HCT116 (cell line): ENCODE measurements around the gene PHC1. TPM values are rescaled to one million over a fixed set of nuclear protein-coding genes. Genes with fewer than 3 reads are reported as not detected.

Source experiments
- ATAC-seq: fragments of 200-7000 bp; cut with Tn5 transposase; 2 replicates; pipeline ENCODE4 v1.9.1; 2020; ENCODE audit warnings: mild to moderate bottlenecking, moderate library complexity
- BruUV-seq: library from RNA; stranded (reverse); fragments of 400-500 nt; replicated peaks from 2 replicates; lab custom pipeline; 2021; lab: Mats Ljungman, UMichigan
- CTCF ChIA-PET: fragments of 300-600 bp; sonication (Branson Sonifier 250); formaldehyde crosslinking; loops from one replicate; lab custom pipeline; 2021; ENCODE audit warnings: antibody characterized with exemption; lab: Charles Lee
- POLR2A ChIA-PET: fragments of 300-600, 350-600 bp; sonication (Branson Sonifier 250); formaldehyde crosslinking; loops from one replicate; lab custom pipeline; 2021; ENCODE audit warnings: antibody characterized with exemption; lab: Charles Lee
- RAD21 ChIA-PET, 2 experiments: fragments of 300-600 bp; sonication (Branson Sonifier 250); formaldehyde crosslinking; loops; one replicate each; lab custom pipeline; 2023; ENCODE audit warnings: low total read pairs in 2 of 2; ENCODE audit not compliant: uncharacterized antibody in 2 of 2, unreplicated experiment in 2 of 2, low non-redundant PET in 1 of 2; lab: Charles Lee
- DNase-seq: peaks from one replicate; pipeline ENCODE4 v3.0.0-alpha.2; 2010; ENCODE audit warnings: low read depth, low spot score
- H2AFZ ChIP-seq: fragments of 200-600 bp; shearing (Covaris generic), sonication (generic); 2 replicates; pipeline ENCODE4 v1.6.1; 2017; ENCODE audit warnings: low read depth, mixed run types, mixed read lengths, antibody characterized with exemption, low read length; ENCODE audit not compliant: poor library complexity, severe bottlenecking
- H3K27ac ChIP-seq: 2 replicates; pipeline ENCODE4 v1.5.1; 2012; ENCODE audit warnings: low read depth, low read length
- H3K27me3 ChIP-seq: fragments of 200-600 bp; sonication (generic); 2 replicates; pipeline ENCODE4 v1.6.1; 2016; ENCODE audit warnings: mixed run types, low read length, mixed read lengths; ENCODE audit not compliant: insufficient read depth
- H3K36me3 ChIP-seq, 2 experiments: fragments of 200-500 bp in 1 of 2; fragments of 200-600 bp in 1 of 2; sonication (Bioruptor generic) in 1 of 2; sonication (generic) in 1 of 2; 2 replicates each; pipeline versions ENCODE4 v1.5.1 to v1.6.1; 2014 to 2016; ENCODE audit warnings: low read length in 2 of 2, inconsistent platforms in 1 of 2, mixed read lengths in 1 of 2, mixed run types in 1 of 2; ENCODE audit not compliant: insufficient read depth in 2 of 2, control insufficient read depth in 1 of 2
- H3K4me1 ChIP-seq, 2 experiments: fragments of 200-600 bp in 1 of 2; sonication (generic) in 1 of 2; 2 replicates each; pipeline versions ENCODE4 v1.5.1 to v1.6.1; 2012 to 2017; ENCODE audit warnings: low read length in 2 of 2, inconsistent platforms in 1 of 2, mild to moderate bottlenecking in 1 of 2, mixed read lengths in 1 of 2, mixed run types in 1 of 2, moderate library complexity in 1 of 2; ENCODE audit not compliant: insufficient read depth in 2 of 2, control insufficient read depth in 1 of 2
- H3K4me2 ChIP-seq: fragments of 200-600 bp; sonication (generic); 2 replicates; pipeline ENCODE4 v1.6.1; 2017; ENCODE audit warnings: mixed run types, low read length, mixed read lengths
- H3K4me3 ChIP-seq, 2 experiments: fragments of 200-600 bp in 1 of 2; sonication (generic) in 1 of 2; replicated peaks in 1 of 2; 2 replicates each; pipeline ENCODE4 v1.5.1; 2011 to 2016; ENCODE audit warnings: low read length in 2 of 2, control low read depth in 1 of 2, low read depth in 1 of 2, mild to moderate bottlenecking in 1 of 2, mixed read lengths in 1 of 2, mixed run types in 1 of 2
- H3K79me2 ChIP-seq: fragments of 200-600 bp; sonication (generic); 2 replicates; pipeline ENCODE4 v1.6.1; 2017; ENCODE audit warnings: mild to moderate bottlenecking, mixed run types, low read length, moderate library complexity, mixed read lengths; ENCODE audit not compliant: insufficient read depth
- H3K9ac ChIP-seq: fragments of 200-600 bp; sonication (generic); 2 replicates; pipeline ENCODE4 v1.6.1; 2016; ENCODE audit warnings: low read length, mixed read lengths
- H3K9me2 ChIP-seq: fragments of 200-600 bp; sonication (generic), shearing (Covaris generic); 2 replicates; pipeline ENCODE4 v1.6.1; 2017; ENCODE audit warnings: mixed run types, mild to moderate bottlenecking, moderate library complexity; ENCODE audit not compliant: insufficient read depth
- H3K9me3 ChIP-seq, 2 experiments: fragments of 200-500 bp in 1 of 2; fragments of 200-600 bp in 1 of 2; sonication (Bioruptor generic) in 1 of 2; sonication (generic) in 1 of 2; 2 replicates each; pipeline ENCODE4 v1.6.1; 2014 to 2017; ENCODE audit warnings: low read length in 2 of 2, mixed read lengths in 2 of 2, inconsistent platforms in 1 of 2, low read depth in 1 of 2, mild to moderate bottlenecking in 1 of 2, mixed run types in 1 of 2, moderate library complexity in 1 of 2; ENCODE audit not compliant: control insufficient read depth in 1 of 2, insufficient read depth in 1 of 2
- H4K20me1 ChIP-seq: fragments of 200-600 bp; sonication (generic), shearing (Covaris generic); 2 replicates; pipeline ENCODE4 v1.6.1; 2017; ENCODE audit warnings: mixed run types, mild to moderate bottlenecking, moderate library complexity; ENCODE audit not compliant: insufficient read depth
- CEBPB ChIP-seq: IDR thresholded peaks from 2 replicates; pipeline ENCODE4 v1.6.1; 2012; ENCODE audit warnings: low read depth
- CTCF ChIP-seq, 3 experiments: fragments of 200-600 bp in 1 of 3; sonication (generic) in 1 of 3; IDR thresholded peaks in 2 of 3; conservative IDR thresholded peaks in 1 of 3; 2 replicates each; pipeline ENCODE4 v1.5.1; 2012 to 2017; ENCODE audit warnings: low read depth in 2 of 3, low read length in 2 of 3, antibody characterized with exemption in 1 of 3, borderline replicate concordance in 1 of 3, control low read depth in 1 of 3, mild to moderate bottlenecking in 1 of 3, mixed read lengths in 1 of 3, mixed run types in 1 of 3, moderate library complexity in 1 of 3; ENCODE audit not compliant: insufficient read depth in 1 of 3
- EGR1 ChIP-seq: IDR thresholded peaks from 2 replicates; pipeline ENCODE4 v1.6.1; 2012; ENCODE audit warnings: low read depth
- FOSL1 ChIP-seq: IDR thresholded peaks from 2 replicates; pipeline ENCODE4 v1.6.1; 2012; ENCODE audit warnings: low read depth
- RAD21 ChIP-seq: IDR thresholded peaks from 2 replicates; pipeline ENCODE4 v1.6.1; 2012; ENCODE audit warnings: low read depth, mild to moderate bottlenecking
- REST ChIP-seq: IDR thresholded peaks from 2 replicates; pipeline ENCODE4 v1.6.1; 2012; ENCODE audit warnings: low read depth
- intact Hi-C: fragments of 100-400 bp; cut with micrococcal nuclease; formaldehyde crosslinking; loops from 2 replicates; pipeline ENCODE4 v1.10.0; 2022
- total RNA-seq: library from RNA; stranded (reverse); gene quantifications from one replicate; pipeline ENCODE4 v1.2.1, GENCODE V29; 2021; ENCODE audit not compliant: unreplicated experiment

The PHC1 gene
- total RNA-seq, 1 experiment from 2014 or later, result 22.8 TPM

DNA sequence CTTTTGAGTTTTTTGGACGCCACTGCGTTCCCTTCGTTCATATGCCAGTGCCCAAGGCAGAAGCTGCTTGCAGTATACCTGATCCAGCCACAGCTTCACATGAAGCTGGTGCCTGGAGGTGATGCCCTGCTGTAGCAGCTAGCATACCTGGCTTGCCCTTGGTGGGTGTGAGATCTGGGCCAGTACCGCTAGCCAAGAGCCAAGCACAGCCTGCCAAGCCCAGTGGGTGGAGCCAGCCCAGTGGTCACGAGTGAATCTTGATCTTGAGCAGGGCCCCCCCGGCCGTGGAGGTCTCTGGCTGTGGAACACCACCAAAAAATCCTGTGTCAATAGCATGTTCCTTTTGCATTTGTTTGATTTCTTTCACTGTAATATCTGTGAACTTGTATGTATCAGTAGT lies 42.5 kb downstream of the PHC1 start:
- Histone ChIP-seq H4K20me1 (no peaks in the 10 kb centered on the region), H3K9ac (no peak overlapping the region), H3K9me3 (peaks cover 3 to 5% of the 10 kb centered on the region in 2 experiments; a peak in 2 of 4 replicates), H3K4me1 (no peaks in the 10 kb centered on the region), H3K9me2 (no peaks in the 10 kb centered on the region), H3K36me3 (0 out of 4 replicates have a peak, but pooled peaks cover 0 to 4% of the 10 kb centered on the region in 2 experiments), H3K27me3 (no peaks in the 10 kb centered on the region), H2AFZ (no peak overlapping the region), H3K27ac (no peak overlapping the region), H3K4me2 (no peak overlapping the region), H3K4me3 (no peak overlapping the region), H3K79me2 (no peaks in the 10 kb centered on the region)
- TF ChIP-seq CEBPB (no peak), CTCF (IDR thresholded peaks at IDR 0.05 in 2 of 3, conservative IDR thresholded peaks at IDR 0.05 in 1 of 3; ENCODE audit: borderline replicate concordance in 1 of 3, insufficient read depth in 1 of 3, low read depth in 2 of 3, low read length in 2 of 3) (no peak), RAD21 (no peak), EGR1 (no peak), FOSL1 (no peak), REST (no peak)
- ChIA-PET POLR2A (no interaction called here), RAD21 (no interaction called here), CTCF (no interaction called here)
- intact Hi-C loops, result no loop called here
- ATAC-seq (no peak), DNase-seq (no peak)
- no TSS peak for BruUV-seq
